Measurements from ENCODE around the gene GUCA2A.

GUCA2A gene

GRCh38 chr1:42145764-42146625 lies 18.6 kb downstream of the GUCA2A start:
- peak; percentile 16 for FAIRE-seq
- TF ChIP-seq PAX5 (IDR thresholded peaks at IDR 0.05; ENCODE audit: insufficient read depth, low read length, severe bottlenecking) (no peak), POLR2A (IDR thresholded peaks at IDR 0.05; ENCODE audit: low read depth, low read length) (no peak), TAF1 (IDR thresholded peaks at IDR 0.05; ENCODE audit: low read depth, low read length) (no peak), POLR2AphosphoS5 (IDR thresholded peaks at IDR 0.05; ENCODE audit: low read depth, low read length) (no peak), SPI1 (IDR thresholded peaks at IDR 0.05; ENCODE audit: low read depth, low read length) (no peak), POU2F2 (IDR thresholded peaks at IDR 0.05; ENCODE audit: low read depth, low read length) (no peak)
- no peak for DNase-seq (ENCODE audit: insufficient read length, low spot score)

- FAIRE-seq (no peak), DNase-seq (ENCODE audit: insufficient read length, low spot score) (no peak)
- TF ChIP-seq POLR2A (IDR thresholded peaks at IDR 0.05; ENCODE audit: low read depth, low read length) (no peak), SPI1 (IDR thresholded peaks at IDR 0.05; ENCODE audit: low read depth, low read length) (no peak), PAX5 (IDR thresholded peaks at IDR 0.05; ENCODE audit: insufficient read depth, low read length, severe bottlenecking) (no peak), POU2F2 (IDR thresholded peaks at IDR 0.05; ENCODE audit: low read depth, low read length) (no peak), TAF1 (IDR thresholded peaks at IDR 0.05; ENCODE audit: low read depth, low read length) (no peak), POLR2AphosphoS5 (IDR thresholded peaks at IDR 0.05; ENCODE audit: low read depth, low read length) (no peak)
Measured at GRCh38 chr1:42145389-42145716, 19.2 kb downstream of the GUCA2A start.

GRCh38 chr1:42144711-42145388 lies 19.7 kb downstream of the GUCA2A start:
- TF ChIP-seq POLR2AphosphoS5 (IDR thresholded peaks at IDR 0.05; ENCODE audit: low read depth, low read length) (no peak), POLR2A (IDR thresholded peaks at IDR 0.05; ENCODE audit: low read depth, low read length) (no peak), PAX5 (IDR thresholded peaks at IDR 0.05; ENCODE audit: insufficient read depth, low read length, severe bottlenecking) (no peak)
- FAIRE-seq, result no peak
- no peak for DNase-seq (ENCODE audit: insufficient read length, low spot score)

GRCh38 chr1:42143896-42144710 lies 20.4 kb downstream of the GUCA2A start:
- no peak for DNase-seq (ENCODE audit: insufficient read length, low spot score)
- FAIRE-seq, result no peak
- TF ChIP-seq POU2F2 (IDR thresholded peaks at IDR 0.05; ENCODE audit: low read depth, low read length) (no peak), TAF1 (IDR thresholded peaks at IDR 0.05; ENCODE audit: low read depth, low read length) (no peak), POLR2AphosphoS5 (IDR thresholded peaks at IDR 0.05; ENCODE audit: low read depth, low read length) (no peak), PAX5 (IDR thresholded peaks at IDR 0.05; ENCODE audit: insufficient read depth, low read length, severe bottlenecking) (no peak), SPI1 (IDR thresholded peaks at IDR 0.05; ENCODE audit: low read depth, low read length) (no peak), POLR2A (IDR thresholded peaks at IDR 0.05; ENCODE audit: low read depth, low read length) (no peak)

- TF ChIP-seq POLR2AphosphoS5 (IDR thresholded peaks at IDR 0.05; ENCODE audit: low read depth, low read length) (no peak), SPI1 (IDR thresholded peaks at IDR 0.05; ENCODE audit: low read depth, low read length) (peak; percentile 57)
- FAIRE-seq, result peak; percentile 33
Measured at GRCh38 chr1:42142894-42143675, 21.5 kb downstream of the GUCA2A start.

GRCh38 chr1:42141978-42142377 lies 22.6 kb downstream of the GUCA2A start:
- FAIRE-seq (no peak), DNase-seq (ENCODE audit: insufficient read length, low spot score) (no peak)
- TF ChIP-seq POLR2A (IDR thresholded peaks at IDR 0.05; ENCODE audit: low read depth, low read length), result no peak
- TF ChIP-seq POLR2AphosphoS5 (IDR thresholded peaks at IDR 0.05; ENCODE audit: low read depth, low read length), result no peak

More at GRCh38 chr1:42142894-42143675, 21.5 kb downstream of the GUCA2A start:
- no peak for DNase-seq (ENCODE audit: insufficient read length, low spot score)

GRCh38 chr1:42140191-42140590 lies 24.4 kb downstream of the GUCA2A start:
- FAIRE-seq, result no peak
- no peak for TF ChIP-seq TAF1 (IDR thresholded peaks at IDR 0.05; ENCODE audit: low read depth, low read length)
- TF ChIP-seq PAX5 (IDR thresholded peaks at IDR 0.05; ENCODE audit: insufficient read depth, low read length, severe bottlenecking), result no peak
- no peak for TF ChIP-seq POLR2AphosphoS5 (IDR thresholded peaks at IDR 0.05; ENCODE audit: low read depth, low read length)
- no peak for TF ChIP-seq SPI1 (IDR thresholded peaks at IDR 0.05; ENCODE audit: low read depth, low read length)
- TF ChIP-seq POLR2A (IDR thresholded peaks at IDR 0.05; ENCODE audit: low read depth, low read length), result no peak
- no peak for TF ChIP-seq POU2F2 (IDR thresholded peaks at IDR 0.05; ENCODE audit: low read depth, low read length)

GRCh38 chr1:42139444-42139843 lies 25.1 kb downstream of the GUCA2A start:
- TF ChIP-seq TAF1 (IDR thresholded peaks at IDR 0.05; ENCODE audit: low read depth, low read length) (no peak), PAX5 (IDR thresholded peaks at IDR 0.05; ENCODE audit: insufficient read depth, low read length, severe bottlenecking) (no peak), POLR2A (IDR thresholded peaks at IDR 0.05; ENCODE audit: low read depth, low read length) (no peak), SPI1 (IDR thresholded peaks at IDR 0.05; ENCODE audit: low read depth, low read length) (no peak), POU2F2 (IDR thresholded peaks at IDR 0.05; ENCODE audit: low read depth, low read length) (no peak), POLR2AphosphoS5 (IDR thresholded peaks at IDR 0.05; ENCODE audit: low read depth, low read length) (no peak)
- no peak for FAIRE-seq
- DNase-seq (ENCODE audit: insufficient read length, low spot score), result no peak

More at GRCh38 chr1:42140191-42140590, 24.4 kb downstream of the GUCA2A start:
- no peak for DNase-seq (ENCODE audit: insufficient read length, low spot score)

- DNase-seq (ENCODE audit: insufficient read length, low spot score) (no peak), FAIRE-seq (peak; percentile 16)
- TF ChIP-seq TAF1 (IDR thresholded peaks at IDR 0.05; ENCODE audit: low read depth, low read length) (no peak), PAX5 (IDR thresholded peaks at IDR 0.05; ENCODE audit: insufficient read depth, low read length, severe bottlenecking) (no peak), POLR2A (IDR thresholded peaks at IDR 0.05; ENCODE audit: low read depth, low read length) (no peak), SPI1 (IDR thresholded peaks at IDR 0.05; ENCODE audit: low read depth, low read length) (no peak), POU2F2 (IDR thresholded peaks at IDR 0.05; ENCODE audit: low read depth, low read length) (no peak), POLR2AphosphoS5 (IDR thresholded peaks at IDR 0.05; ENCODE audit: low read depth, low read length) (no peak)
Measured at GRCh38 chr1:42138586-42138985, 26.0 kb downstream of the GUCA2A start.

All from GM12891 (cell line).